Sigmoid colon (tissue), 4 donors: ENCODE measurements around the gene LTN1.

ENCODE experiments used
- CTCF ChIP-seq, 4 experiments: fragments of 450-650 bp in 3 of 4; fragments of 200-600 bp in 1 of 4; IDR thresholded peaks; one replicate each; pipeline ENCODE4 v1.5.1; 2016 to 2019; ENCODE audit warnings: antibody characterized with exemption in 4 of 4, mild to moderate bottlenecking in 3 of 4, moderate library complexity in 2 of 4
- POLR2AphosphoS5 ChIP-seq, 4 donors: sonication (generic); formaldehyde crosslinking; IDR thresholded peaks; one replicate each; pipeline ENCODE4 v1.6.1; 2017; ENCODE audit warnings: antibody characterized with exemption in 4 of 4

DNA sequence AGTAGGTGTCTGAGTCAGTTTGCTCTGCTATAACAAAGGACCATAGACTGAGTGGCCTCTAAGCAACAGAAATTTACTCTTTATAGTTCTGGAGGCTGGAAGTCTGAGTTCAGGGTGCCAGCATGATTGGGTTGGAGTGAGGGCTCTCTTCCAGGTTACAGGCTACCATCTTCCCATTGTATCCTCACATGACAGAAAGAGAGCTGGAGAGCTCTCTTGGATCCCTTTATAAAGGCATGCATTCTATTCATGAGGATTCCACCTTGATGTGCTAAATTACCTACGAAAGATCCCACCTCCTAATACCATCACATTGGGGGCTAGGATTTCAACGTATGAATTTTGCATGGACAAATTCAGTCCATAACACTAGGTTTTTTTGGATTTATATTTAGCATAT lies 79.6 kb downstream of the LTN1 start:
- TF ChIP-seq POLR2AphosphoS5 (IDR thresholded peaks at IDR 0.05) (no peak), CTCF (IDR thresholded peaks at IDR 0.05) (no peak)
